ENCODE measurements around the gene CACNA2D3.

Gene CACNA2D3

GRCh38 chr3:54355800-54356199 lies 233.4 kb downstream of the CACNA2D3 start:
- intact Hi-C loops (cut with DNase I; ENCODE audit: low total_unique reads) = no loop called here
- H3K27ac ChIP-seq = no peak overlapping the region
- no peaks in the 10 kb centered on the region for H3K27me3 ChIP-seq
- H3K9me3 ChIP-seq = no peaks in the 10 kb centered on the region
- H3K4me3 ChIP-seq = no peak overlapping the region
- no peak for DNase-seq
- no peaks in the 10 kb centered on the region for H3K36me3 ChIP-seq
- H3K4me1 ChIP-seq = peaks cover 0 to 77% (median 47%) of the 10 kb centered on the region in 4 donors
- TF ChIP-seq, protein P1, sequence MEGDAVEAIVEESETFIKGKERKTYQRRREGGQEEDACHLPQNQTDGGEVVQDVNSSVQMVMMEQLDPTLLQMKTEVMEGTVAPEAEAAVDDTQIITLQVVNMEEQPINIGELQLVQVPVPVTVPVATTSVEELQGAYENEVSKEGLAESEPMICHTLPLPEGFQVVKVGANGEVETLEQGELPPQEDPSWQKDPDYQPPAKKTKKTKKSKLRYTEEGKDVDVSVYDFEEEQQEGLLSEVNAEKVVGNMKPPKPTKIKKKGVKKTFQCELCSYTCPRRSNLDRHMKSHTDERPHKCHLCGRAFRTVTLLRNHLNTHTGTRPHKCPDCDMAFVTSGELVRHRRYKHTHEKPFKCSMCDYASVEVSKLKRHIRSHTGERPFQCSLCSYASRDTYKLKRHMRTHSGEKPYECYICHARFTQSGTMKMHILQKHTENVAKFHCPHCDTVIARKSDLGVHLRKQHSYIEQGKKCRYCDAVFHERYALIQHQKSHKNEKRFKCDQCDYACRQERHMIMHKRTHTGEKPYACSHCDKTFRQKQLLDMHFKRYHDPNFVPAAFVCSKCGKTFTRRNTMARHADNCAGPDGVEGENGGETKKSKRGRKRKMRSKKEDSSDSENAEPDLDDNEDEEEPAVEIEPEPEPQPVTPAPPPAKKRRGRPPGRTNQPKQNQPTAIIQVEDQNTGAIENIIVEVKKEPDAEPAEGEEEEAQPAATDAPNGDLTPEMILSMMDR (IDR thresholded peaks at IDR 0.05) = no peak

GRCh38 chr3:54356261-54357045 lies 234.1 kb downstream of the CACNA2D3 start:
- TF ChIP-seq, protein P1 (IDR thresholded peaks at IDR 0.05) = no peak
- Histone ChIP-seq H3K27ac (no peak overlapping the region), H3K4me1 (peaks cover 0 to 80% (median 47%) of the 10 kb centered on the region in 4 donors), H3K36me3 (no peaks in the 10 kb centered on the region), H3K9me3 (no peaks in the 10 kb centered on the region), H3K4me3 (no peak overlapping the region), H3K27me3 (no peaks in the 10 kb centered on the region)
- intact Hi-C loops (cut with DNase I; ENCODE audit: low total_unique reads) = no loop called here
- DNase-seq = no peak

- Histone ChIP-seq H3K4me1 (peaks cover 0 to 80% (median 47%) of the 10 kb centered on the region in 4 donors), H3K36me3 (no peaks in the 10 kb centered on the region), H3K27ac (no peak overlapping the region), H3K4me3 (no peak overlapping the region), H3K27me3 (no peaks in the 10 kb centered on the region), H3K9me3 (no peaks in the 10 kb centered on the region)
- no peak for DNase-seq
- intact Hi-C loops (cut with DNase I; ENCODE audit: low total_unique reads) = no loop called here
- TF ChIP-seq, protein P1 (IDR thresholded peaks at IDR 0.05) = no peak
Observed at GRCh38 chr3:54357301-54357700, 234.9 kb downstream of the CACNA2D3 start.

GRCh38 chr3:54358316-54358715 lies 236.0 kb downstream of the CACNA2D3 start:
- Histone ChIP-seq H3K4me1 (peaks cover 0 to 78% (median 46%) of the 10 kb centered on the region in 4 donors), H3K36me3 (no peaks in the 10 kb centered on the region), H3K27ac (no peak overlapping the region), H3K27me3 (no peaks in the 10 kb centered on the region), H3K9me3 (no peaks in the 10 kb centered on the region), H3K4me3 (no peak overlapping the region)
- intact Hi-C loops (cut with DNase I; ENCODE audit: low total_unique reads) = no loop called here
- peak in 1 of 2 donors; percentile 66 for DNase-seq
- TF ChIP-seq, protein P1 (IDR thresholded peaks at IDR 0.05) = no peak

- H3K27ac ChIP-seq = no peak overlapping the region
- no peak overlapping the region for H3K4me3 ChIP-seq
- TF ChIP-seq, protein P1 (IDR thresholded peaks at IDR 0.05) = no peak
- H3K9me3 ChIP-seq = no peaks in the 10 kb centered on the region
- no peak for DNase-seq
- H3K36me3 ChIP-seq = no peaks in the 10 kb centered on the region
- H3K27me3 ChIP-seq = no peaks in the 10 kb centered on the region
- intact Hi-C loops (cut with DNase I; ENCODE audit: low total_unique reads) = no loop called here
- H3K4me1 ChIP-seq = peaks cover 0 to 70% (median 40%) of the 10 kb centered on the region in 4 donors
Observed at GRCh38 chr3:54358969-54359694, 236.8 kb downstream of the CACNA2D3 start.
